Duodenal mucosa (tissue), 2 donors: Measurements from ENCODE around the gene SLC35E1.
A peak's percentile ranks its signal among the peaks of the same experiment; 100 is the strongest.

ENCODE experiments used
- H3K27ac ChIP-seq: one replicate; pipeline ENCODE4 v1.7.0; 2013; ENCODE audit warnings: low read depth, low read length
- H3K27me3 ChIP-seq, 2 donors: one replicate each; pipeline ENCODE4 v1.7.0; 2013; ENCODE audit warnings: low read length in 2 of 2, control low read depth in 1 of 2; ENCODE audit not compliant: insufficient read depth in 2 of 2, control insufficient read depth in 1 of 2
- H3K36me3 ChIP-seq, 2 donors: one replicate each; pipeline ENCODE4 v1.7.0; 2013; ENCODE audit warnings: low read length in 2 of 2, control low read depth in 1 of 2; ENCODE audit not compliant: insufficient read depth in 2 of 2, control insufficient read depth in 1 of 2
- H3K4me1 ChIP-seq, 2 donors: one replicate each; pipeline ENCODE4 v1.7.0; 2013; ENCODE audit warnings: low read length in 2 of 2, control low read depth in 1 of 2; ENCODE audit not compliant: insufficient read depth in 2 of 2, control insufficient read depth in 1 of 2
- H3K4me3 ChIP-seq, 2 donors: one replicate each; pipeline ENCODE4 v1.7.0; 2013; ENCODE audit warnings: low read length in 2 of 2, low read depth in 1 of 2
- H3K9ac ChIP-seq, 2 donors: one replicate each; pipeline ENCODE4 v1.7.0; 2013; ENCODE audit warnings: low read length in 2 of 2, low read depth in 1 of 2
- H3K9me3 ChIP-seq, 2 donors: one replicate each; pipeline ENCODE4 v1.7.0; 2013; ENCODE audit warnings: low read length in 2 of 2, control low read depth in 1 of 2; ENCODE audit not compliant: control insufficient read depth in 1 of 2

SLC35E1 gene

DNA sequence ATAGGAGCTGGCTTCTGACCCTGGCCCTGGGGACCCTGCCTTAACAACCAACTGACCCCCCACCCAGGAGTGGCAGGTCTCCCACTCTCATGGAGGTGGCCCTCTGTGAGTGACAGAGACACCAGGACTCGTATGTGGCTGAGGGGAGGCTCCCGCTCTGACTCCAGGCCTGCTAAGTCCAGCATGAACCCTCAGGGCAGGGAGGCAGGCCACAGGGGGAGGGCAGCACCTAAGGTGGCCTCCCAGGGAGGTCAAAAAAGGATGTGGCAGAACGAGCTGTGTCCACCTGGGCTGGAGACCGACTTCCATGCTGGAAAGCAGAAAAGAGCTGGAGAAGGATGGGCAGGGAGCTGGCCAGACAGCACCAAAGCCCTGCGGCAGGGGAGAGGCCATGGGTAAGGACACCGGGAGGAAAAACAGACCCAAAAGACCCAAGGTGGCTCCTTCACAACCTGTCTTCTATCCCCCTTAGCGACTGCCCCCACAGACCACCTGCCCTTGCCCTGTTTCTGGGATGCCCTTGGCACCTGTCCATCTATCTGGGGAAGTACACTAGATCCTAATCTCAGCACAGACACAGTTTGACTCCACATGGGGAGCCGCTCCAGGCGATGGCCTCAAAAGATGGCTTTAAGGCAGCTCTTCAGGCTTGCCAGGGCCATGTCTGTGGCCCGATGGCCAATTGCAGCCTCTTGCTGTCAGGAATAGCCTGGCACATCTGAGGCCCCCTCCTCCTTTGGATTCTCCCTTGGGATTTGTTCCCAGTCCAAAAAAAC lies 10.5 kb upstream of the SLC35E1 start:
- no peak overlapping the region for H3K4me3 ChIP-seq
- peaks cover 13 to 28% of the 10 kb centered on the region in 2 donors for H3K36me3 ChIP-seq
- H3K27me3 ChIP-seq, result no peaks in the 10 kb centered on the region
- no peak overlapping the region for H3K27ac ChIP-seq
- peak overlapping the region in 1 of 2 donors; percentile 13 for H3K9ac ChIP-seq
- H3K4me1 ChIP-seq, result peaks cover 59 to 65% of the 10 kb centered on the region in 2 donors
- H3K9me3 ChIP-seq, result no peaks in the 10 kb centered on the region

DNA sequence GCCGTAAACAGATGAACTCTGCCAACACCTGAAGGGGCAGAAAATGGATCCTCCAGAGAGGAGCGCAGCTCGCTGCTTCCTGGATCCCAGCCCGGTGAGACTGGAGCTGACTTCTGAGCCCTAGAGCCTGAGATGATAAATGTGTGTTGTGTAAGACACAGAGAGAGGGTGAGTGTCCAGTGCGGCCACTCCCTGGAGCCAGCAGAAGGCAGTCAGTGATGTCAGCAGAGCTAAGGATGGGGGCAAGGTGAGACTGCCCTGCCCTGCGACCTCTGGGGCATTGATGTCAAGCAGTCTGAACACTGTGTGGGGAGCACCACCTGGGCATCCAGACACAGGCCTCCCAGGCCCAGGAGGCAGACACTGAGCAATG lies 9.7 kb upstream of the SLC35E1 start:
- Histone ChIP-seq H3K36me3 (peaks cover 13 to 32% of the 10 kb centered on the region in 2 donors), H3K27me3 (no peaks in the 10 kb centered on the region), H3K9me3 (no peaks in the 10 kb centered on the region), H3K27ac (no peak overlapping the region), H3K4me1 (peaks cover 52 to 58% of the 10 kb centered on the region in 2 donors), H3K4me3 (no peak overlapping the region), H3K9ac (peak overlapping the region in 1 of 2 donors; percentile 13)

DNA sequence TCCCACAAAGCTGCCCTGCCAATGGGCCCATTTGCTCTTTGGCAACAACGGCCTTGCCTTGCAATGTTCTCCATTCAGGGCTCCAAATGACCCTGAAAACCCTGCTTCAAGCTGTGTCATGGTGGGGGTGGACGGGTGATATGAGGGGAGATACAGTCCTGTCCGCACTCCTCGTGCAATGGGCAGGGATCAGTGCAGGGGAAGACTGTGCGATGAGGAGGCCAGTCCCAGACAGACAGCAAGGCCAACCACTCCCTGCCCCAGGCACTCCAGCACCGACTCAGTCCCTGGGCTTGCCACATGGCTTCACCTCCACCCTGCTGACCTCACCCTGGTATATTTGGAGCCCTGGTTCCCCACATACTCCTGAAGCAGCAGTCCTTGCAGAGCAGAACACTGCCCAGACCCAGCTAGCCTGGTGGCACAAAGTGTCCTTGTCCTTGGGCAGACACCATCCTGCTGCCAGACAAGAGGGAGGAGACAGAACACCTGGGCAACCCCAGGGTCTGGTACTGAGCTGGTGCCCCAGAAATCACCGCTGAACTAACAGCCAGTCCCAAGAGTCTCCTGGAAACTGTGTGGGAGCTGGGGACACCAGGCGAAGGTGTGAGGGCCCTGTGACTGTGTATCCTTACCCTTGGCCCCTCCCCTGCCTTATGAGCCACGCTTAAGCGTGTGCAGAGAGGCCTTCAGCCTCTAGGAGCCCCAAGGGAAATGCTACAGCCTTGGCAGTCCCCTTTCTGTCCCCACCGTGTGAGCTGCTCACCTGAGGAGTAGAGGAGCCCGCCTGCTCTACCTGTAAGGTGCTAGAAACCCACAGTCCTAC lies 9.1 kb upstream of the SLC35E1 start:
- H3K4me3 ChIP-seq, result no peak overlapping the region
- H3K4me1 ChIP-seq, result peaks cover 46 to 52% of the 10 kb centered on the region in 2 donors
- no peaks in the 10 kb centered on the region for H3K9me3 ChIP-seq
- no peaks in the 10 kb centered on the region for H3K27me3 ChIP-seq
- H3K27ac ChIP-seq, result no peak overlapping the region
- H3K9ac ChIP-seq, result no peak overlapping the region
- peaks cover 13 to 38% of the 10 kb centered on the region in 2 donors for H3K36me3 ChIP-seq

DNA sequence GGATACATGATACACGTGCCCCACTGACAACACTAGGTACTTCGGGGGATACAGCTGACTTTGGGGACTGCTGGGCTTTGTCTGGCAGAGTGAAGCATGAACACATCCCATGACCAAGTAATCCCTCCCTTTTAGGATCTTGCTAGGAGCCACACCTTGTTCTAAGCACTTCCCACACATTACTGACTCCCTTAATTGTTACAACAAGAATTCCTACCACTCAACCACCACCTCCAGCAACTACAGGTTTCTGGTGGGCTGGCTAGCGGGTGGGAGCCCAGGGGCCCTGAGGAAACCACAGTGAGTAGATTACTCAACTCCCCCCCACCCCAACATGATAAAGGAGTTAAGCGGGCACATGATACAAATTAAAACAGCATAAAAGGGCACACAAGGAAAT lies 7.2 kb upstream of the SLC35E1 start:
- H3K36me3 ChIP-seq, result peaks cover 16 to 46% of the 10 kb centered on the region in 2 donors
- H3K4me1 ChIP-seq, result peaks cover 33 to 35% of the 10 kb centered on the region in 2 donors
- H3K27me3 ChIP-seq, result no peaks in the 10 kb centered on the region
- H3K27ac ChIP-seq, result no peak overlapping the region
- no peaks in the 10 kb centered on the region for H3K9me3 ChIP-seq
- H3K4me3 ChIP-seq, result no peak overlapping the region
- no peak overlapping the region for H3K9ac ChIP-seq

DNA sequence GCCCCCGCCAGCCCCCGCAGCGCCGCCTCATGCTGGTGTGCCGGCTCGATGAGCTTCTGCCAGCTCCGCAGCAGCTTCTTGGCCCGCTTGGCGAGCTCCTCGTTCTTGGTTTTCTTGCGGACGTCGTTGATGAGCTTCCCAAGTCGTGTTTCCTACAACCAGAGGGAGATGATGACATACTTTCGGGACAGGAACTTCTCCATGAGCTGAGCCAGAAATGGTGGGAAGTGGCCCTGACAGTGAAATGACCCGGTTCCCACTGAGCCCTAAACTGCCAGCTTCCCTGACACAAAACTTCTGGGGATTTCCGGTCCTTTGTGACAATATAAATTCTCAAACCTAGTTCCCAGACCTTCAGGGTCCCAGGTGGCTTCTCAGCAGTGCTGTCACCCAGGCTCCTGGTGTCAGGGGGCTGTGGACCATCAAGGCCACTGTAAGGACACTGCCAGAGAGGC lies 5.3 kb upstream of the SLC35E1 start:
- peaks cover 29 to 37% of the 10 kb centered on the region in 2 donors for H3K4me1 ChIP-seq
- no peak overlapping the region for H3K9ac ChIP-seq
- no peak overlapping the region for H3K4me3 ChIP-seq
- peaks cover 16 to 46% of the 10 kb centered on the region in 2 donors for H3K36me3 ChIP-seq
- no peak overlapping the region for H3K27ac ChIP-seq
- no peaks in the 10 kb centered on the region for H3K9me3 ChIP-seq
- H3K27me3 ChIP-seq, result no peaks in the 10 kb centered on the region

DNA sequence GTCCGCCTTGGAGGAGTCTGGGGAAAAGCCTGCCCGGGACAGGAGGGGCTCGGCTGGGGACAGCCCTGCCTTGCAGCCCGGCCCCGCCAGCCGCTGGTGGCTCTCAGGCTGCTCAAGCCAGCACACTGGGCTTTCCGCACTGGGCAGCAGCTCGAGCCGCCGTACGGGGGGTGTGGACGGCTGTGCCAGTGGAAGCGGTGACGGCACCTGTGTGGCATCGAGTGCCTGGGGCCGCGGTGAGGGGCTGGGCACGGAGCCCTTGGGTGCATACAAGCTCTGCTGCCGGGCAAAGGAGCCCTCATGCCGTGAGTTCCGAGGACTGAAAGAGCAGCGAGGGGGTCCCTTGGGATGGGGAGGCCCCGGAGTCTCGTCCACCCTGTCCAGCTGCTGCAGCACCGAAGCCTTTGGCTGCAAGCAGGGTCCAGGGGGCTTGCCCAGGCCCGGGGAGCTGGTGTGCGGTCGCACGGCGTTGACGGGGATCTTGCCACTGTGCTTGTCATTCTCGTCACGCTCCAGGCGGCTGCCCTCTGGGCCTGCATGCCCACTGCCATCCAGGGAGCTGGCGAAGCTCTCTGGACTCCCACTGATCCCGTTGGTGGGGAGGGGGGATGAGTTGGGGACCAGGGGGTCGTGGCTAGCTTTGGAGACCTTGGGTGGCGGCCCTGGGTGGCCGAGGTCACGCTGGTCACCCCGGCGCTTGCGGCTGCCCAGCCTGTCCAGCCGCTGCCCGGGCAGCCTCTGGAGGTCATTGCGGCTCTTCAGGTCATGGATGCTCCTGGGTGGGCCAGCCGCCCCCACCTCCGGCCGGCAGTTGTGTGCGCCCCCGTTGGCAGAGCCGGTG lies 4.7 kb upstream of the SLC35E1 start:
- Histone ChIP-seq H3K36me3 (peaks cover 16 to 46% of the 10 kb centered on the region in 2 donors), H3K4me1 (peaks cover 27 to 31% of the 10 kb centered on the region in 2 donors)

DNA sequence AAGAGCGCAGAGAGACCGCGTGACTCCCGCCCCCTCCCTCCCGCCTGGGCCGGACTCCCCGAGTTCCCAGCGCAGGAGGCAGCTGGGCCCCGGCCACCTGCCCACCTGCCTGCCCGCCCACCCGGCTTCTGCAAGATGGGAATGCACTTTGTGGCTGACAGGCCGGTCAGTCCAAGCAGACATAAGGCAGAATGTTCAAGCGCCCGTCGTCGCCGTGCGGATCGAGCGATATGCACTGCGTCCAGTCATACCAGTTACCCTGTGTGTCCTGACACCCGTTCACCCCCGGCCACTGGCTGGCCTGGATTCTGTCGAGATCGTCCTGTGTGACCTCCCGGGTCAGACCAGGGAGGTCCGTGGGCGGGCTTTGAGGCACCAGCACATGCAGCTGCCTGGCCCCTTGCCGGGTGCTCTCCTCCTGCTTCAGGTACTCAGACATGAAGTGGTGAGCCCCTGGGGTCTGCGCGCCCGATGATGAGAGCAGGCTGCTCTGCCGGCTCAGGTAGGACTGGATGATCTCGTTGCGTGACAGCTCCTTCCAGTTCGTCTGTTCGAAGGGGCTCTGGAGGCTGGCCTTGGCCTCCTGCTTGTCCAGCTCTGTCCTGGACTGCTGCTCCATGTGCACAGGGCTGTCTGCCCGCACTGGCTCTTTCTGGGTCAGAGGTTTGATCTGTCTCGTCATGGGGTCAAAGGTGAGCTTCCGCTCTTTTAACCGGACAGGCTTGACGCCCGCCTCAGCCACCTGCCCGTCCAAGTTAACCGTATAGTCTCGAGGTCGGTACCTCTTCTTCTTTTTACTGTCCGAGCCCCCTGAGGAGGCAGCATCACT lies 3.9 kb upstream of the SLC35E1 start:
- H3K9me3 ChIP-seq, result no peaks in the 10 kb centered on the region

More for the DNA sequence above, 4.7 kb upstream of the SLC35E1 start:
- Histone ChIP-seq H3K4me3 (no peak overlapping the region), H3K27me3 (no peaks in the 10 kb centered on the region), H3K9ac (no peak overlapping the region), H3K27ac (no peak overlapping the region), H3K9me3 (no peaks in the 10 kb centered on the region)

DNA sequence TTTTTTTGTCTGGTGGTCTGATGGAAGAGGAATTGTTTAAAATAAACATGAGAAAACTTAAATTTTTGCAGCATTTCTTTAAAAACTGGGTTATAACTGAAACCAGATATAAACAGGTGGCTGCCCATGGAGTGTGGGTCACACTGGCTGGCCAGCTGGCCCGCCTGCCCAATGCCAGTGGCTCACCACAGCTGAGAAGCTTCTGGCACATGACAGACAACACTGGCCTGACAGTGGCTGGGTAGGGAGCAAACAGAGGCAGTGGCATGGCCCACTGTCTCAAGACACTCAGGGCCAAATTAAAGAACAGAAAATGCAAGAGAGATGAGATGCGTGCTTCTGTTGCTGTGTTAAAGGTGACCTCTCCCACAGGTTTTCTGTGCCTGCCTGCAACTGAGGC lies 3.1 kb upstream of the SLC35E1 start:
- H3K9ac ChIP-seq, result no peak overlapping the region
- H3K4me3 ChIP-seq, result no peak overlapping the region
- peaks cover 32% of the 10 kb centered on the region in 2 donors for H3K4me1 ChIP-seq
- no peaks in the 10 kb centered on the region for H3K9me3 ChIP-seq
- H3K27me3 ChIP-seq, result no peaks in the 10 kb centered on the region
- peaks cover 8 to 35% of the 10 kb centered on the region in 2 donors for H3K36me3 ChIP-seq
- no peak overlapping the region for H3K27ac ChIP-seq

More for the DNA sequence above, 3.9 kb upstream of the SLC35E1 start:
- Histone ChIP-seq H3K4me3 (no peak overlapping the region), H3K27ac (no peak overlapping the region), H3K9ac (no peak overlapping the region), H3K36me3 (peaks cover 12 to 40% of the 10 kb centered on the region in 2 donors), H3K4me1 (peaks cover 26 to 29% of the 10 kb centered on the region in 2 donors), H3K27me3 (no peaks in the 10 kb centered on the region)

DNA sequence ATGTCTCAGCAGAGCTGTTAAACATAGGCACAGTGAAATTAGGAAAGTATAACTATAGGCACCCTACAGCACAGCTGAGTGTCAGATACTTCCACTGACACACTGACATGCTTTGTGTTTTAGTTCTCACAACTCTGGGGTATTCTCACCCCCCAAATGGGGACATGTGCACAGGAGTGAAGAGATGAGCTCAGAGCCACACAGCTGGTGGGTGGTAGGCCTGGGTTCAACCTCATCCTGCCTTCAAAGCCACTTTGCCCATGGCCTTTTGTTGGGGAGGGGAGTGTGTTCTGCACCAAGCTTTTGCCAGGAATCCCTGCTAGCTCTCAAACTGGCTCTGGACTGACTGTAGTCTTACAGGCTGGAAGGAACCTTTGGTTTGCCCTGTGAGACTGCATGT lies 1.7 kb upstream of the SLC35E1 start:
- H3K27ac ChIP-seq, result no peak overlapping the region
- no peaks in the 10 kb centered on the region for H3K9me3 ChIP-seq
- H3K9ac ChIP-seq, result peak overlapping the region; percentile 20 to 21
- peak overlapping the region; percentile 94 to 99 for H3K4me3 ChIP-seq
- peaks cover 35 to 37% of the 10 kb centered on the region in 2 donors for H3K4me1 ChIP-seq
- H3K36me3 ChIP-seq, result peaks cover 3 to 33% of the 10 kb centered on the region in 2 donors
- H3K27me3 ChIP-seq, result no peaks in the 10 kb centered on the region
